ENCODE measurements around the gene SERPINB6.

DNA sequence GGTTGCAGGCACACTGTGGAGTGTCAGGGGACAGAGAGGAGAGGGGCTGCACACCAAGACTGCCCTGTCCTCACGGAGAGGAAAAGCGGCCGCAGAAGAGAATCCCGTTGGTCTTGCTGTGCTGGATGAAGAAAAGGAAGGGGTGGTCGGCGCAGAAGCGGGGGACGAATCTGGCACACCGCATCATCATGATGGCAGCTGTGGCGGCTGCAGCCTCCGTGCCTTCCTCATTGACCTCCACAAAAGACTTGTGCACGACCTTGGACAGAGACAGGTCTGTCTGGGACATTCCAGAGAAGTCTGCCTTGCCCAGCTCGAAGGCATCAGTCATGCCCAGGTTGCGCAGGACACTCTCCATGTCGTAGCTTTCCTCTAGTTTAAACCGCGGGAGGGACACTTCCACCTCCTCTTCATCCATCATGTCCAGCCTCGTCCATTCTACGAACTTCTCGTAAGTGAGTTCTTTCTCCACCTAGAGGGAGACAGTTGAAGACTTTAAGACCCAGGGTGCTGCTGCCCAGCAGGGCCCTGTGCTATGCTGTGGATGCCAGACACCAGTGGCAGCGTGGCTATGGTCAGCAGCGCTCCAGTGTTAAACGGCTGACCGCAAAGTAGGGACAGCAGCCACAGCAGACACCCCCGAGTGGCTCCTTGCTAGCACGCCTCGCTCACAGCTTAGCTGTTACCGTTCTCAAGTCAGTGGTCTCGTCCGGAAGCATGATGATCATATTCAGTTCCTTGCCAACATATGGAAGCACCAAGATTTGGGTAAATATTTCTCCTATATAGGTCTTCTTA lies 22.9 kb downstream of the SERPINB6 start:
- no peak for TF ChIP-seq CTCF (IDR thresholded peaks at IDR 0.05)
- TF ChIP-seq POLR2A (IDR thresholded peaks at IDR 0.05) = no peak
- TF ChIP-seq POLR2AphosphoS5 (IDR thresholded peaks at IDR 0.05; ENCODE audit: insufficient read depth in 1 of 2, low read depth in 1 of 2) = no peak
